ENCODE measurements around the gene VIL1. TPM values are rescaled to one million over a fixed set of nuclear protein-coding genes. Genes with fewer than 3 reads are reported as not detected.

Gene VIL1
- total and polyA plus RNA-seq, 9 donors = 0.05 to 1.3 (median 0.38) TPM; not detected in 6

DNA sequence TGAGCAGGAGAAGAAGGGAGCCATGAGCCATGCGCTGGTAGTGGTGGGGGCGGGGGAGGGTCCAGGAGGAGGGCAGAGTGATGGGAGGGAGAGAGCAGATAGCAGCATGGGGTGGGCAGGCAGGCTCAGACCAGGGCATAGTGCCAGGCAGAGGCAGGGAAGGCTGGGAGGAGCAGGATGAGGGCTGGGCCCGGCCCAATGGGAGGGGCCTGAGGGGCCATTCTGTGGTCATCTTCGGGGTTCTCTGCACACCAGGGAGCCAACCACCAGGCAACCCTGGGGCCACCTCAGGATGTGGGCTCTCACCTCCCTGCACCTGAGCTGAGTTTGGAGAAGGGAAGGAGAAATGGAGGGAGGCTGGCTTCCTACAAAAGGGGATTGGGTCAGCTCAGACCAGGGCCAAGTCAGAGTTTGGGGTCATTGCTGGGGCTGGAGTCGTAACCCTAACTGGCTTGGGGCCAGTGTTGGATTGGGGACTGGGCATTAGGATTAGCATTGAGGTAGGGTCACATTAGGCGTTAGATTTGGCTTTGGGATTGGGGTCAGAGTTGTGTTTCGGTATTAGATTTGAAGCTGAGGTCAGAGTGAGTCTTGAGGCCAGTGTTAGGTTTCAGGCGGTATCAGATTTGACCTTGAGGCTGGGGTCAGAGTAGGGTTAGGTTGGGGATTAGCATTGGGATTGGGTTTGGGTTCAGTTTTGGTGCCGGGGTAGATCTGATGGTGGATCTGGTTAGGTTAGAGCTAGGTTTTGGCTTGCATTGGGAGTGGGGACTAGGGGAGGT, 11.2 kb downstream of the VIL1 start:
- H3K27me3 ChIP-seq = no peaks in the 10 kb centered on the region
- 63 to 65% (median 63%) methylated on average over 9 of the region's 9 CpGs for WGBS, 3 donors
- peak in 2 of 5 donors; percentile 14 to 24 for DNase-seq
- no peaks in the 10 kb centered on the region for H3K36me3 ChIP-seq
- no peaks in the 10 kb centered on the region for H3K9me3 ChIP-seq
- H3K4me3 ChIP-seq = no peak overlapping the region
- H3K4me1 ChIP-seq (ENCODE audit: insufficient read depth) = no peaks in the 10 kb centered on the region
- no peak overlapping the region for H3K27ac ChIP-seq
- intact Hi-C loops (cut with DNase I) = no loop called here
- no peak for TF ChIP-seq EP300 (IDR thresholded peaks at IDR 0.05)
- TF ChIP-seq, protein P1, sequence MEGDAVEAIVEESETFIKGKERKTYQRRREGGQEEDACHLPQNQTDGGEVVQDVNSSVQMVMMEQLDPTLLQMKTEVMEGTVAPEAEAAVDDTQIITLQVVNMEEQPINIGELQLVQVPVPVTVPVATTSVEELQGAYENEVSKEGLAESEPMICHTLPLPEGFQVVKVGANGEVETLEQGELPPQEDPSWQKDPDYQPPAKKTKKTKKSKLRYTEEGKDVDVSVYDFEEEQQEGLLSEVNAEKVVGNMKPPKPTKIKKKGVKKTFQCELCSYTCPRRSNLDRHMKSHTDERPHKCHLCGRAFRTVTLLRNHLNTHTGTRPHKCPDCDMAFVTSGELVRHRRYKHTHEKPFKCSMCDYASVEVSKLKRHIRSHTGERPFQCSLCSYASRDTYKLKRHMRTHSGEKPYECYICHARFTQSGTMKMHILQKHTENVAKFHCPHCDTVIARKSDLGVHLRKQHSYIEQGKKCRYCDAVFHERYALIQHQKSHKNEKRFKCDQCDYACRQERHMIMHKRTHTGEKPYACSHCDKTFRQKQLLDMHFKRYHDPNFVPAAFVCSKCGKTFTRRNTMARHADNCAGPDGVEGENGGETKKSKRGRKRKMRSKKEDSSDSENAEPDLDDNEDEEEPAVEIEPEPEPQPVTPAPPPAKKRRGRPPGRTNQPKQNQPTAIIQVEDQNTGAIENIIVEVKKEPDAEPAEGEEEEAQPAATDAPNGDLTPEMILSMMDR (IDR thresholded peaks at IDR 0.05) = no peak
- no peak for TF ChIP-seq POLR2A (IDR thresholded peaks at IDR 0.05)

DNA sequence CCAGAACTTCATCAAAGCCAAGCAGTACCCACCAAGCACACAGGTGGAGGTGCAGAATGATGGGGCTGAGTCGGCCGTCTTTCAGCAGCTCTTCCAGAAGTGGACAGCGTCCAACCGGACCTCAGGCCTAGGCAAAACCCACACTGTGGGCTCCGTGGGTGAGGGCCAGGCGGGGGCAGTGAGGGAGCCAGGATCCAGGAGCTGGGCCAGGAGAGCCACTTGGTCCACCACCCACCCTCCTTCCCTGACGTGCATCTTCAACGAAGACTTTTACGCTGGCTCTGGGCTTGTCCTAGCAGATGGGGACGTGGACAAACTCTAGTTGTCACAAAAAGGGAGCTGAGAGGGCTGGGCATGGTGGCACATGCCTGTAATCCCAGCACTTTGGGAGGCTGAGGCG, 11.8 kb downstream of the VIL1 start:
- no peak for TF ChIP-seq POLR2A (IDR thresholded peaks at IDR 0.05)
- no peak for TF ChIP-seq EP300 (IDR thresholded peaks at IDR 0.05)
- TF ChIP-seq, protein P1 (IDR thresholded peaks at IDR 0.05) = no peak
- peak in 2 of 5 donors; percentile 9 to 18 for DNase-seq
- intact Hi-C loops (cut with DNase I) = no loop called here

DNA sequence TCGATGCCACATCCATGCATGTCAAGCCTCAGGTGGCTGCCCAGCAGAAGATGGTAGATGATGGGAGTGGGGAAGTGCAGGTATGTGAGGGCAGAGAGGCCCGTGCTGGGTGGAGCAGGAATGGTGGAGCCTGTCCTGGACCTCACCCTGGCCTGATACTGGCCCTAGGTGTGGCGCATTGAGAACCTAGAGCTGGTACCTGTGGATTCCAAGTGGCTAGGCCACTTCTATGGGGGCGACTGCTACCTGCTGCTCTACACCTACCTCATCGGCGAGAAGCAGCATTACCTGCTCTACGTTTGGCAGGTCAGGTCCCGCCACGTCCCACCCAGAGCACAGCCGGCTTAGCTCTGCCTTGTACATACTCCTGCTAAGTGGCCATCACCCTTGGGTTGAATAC, 13.0 kb downstream of the VIL1 start:
- TF ChIP-seq EP300 (IDR thresholded peaks at IDR 0.05) = no peak
- TF ChIP-seq, protein P1 (IDR thresholded peaks at IDR 0.05) = no peak
- H3K36me3 ChIP-seq = no peaks in the 10 kb centered on the region
- intact Hi-C loops (cut with DNase I) = no loop called here
- no peaks in the 10 kb centered on the region for H3K4me1 ChIP-seq (ENCODE audit: insufficient read depth)
- no peak overlapping the region for H3K4me3 ChIP-seq
- 89 to 91% (median 90%) methylated on average over 10 of the region's 10 CpGs for WGBS, 3 donors
- no peaks in the 10 kb centered on the region for H3K27me3 ChIP-seq
- H3K27ac ChIP-seq = no peak overlapping the region
- no peaks in the 10 kb centered on the region for H3K9me3 ChIP-seq
- peak in 1 of 5 donors; percentile 3 for DNase-seq

More for the DNA sequence above, 11.8 kb downstream of the VIL1 start:
- Histone ChIP-seq H3K4me3 (no peak overlapping the region), H3K27ac (no peak overlapping the region), H3K9me3 (no peaks in the 10 kb centered on the region), H3K36me3 (no peaks in the 10 kb centered on the region), H3K27me3 (no peaks in the 10 kb centered on the region), H3K4me1 (ENCODE audit: insufficient read depth) (no peaks in the 10 kb centered on the region)
- 88 to 92% (median 91%) methylated on average over 11 of the region's 11 CpGs for WGBS, 3 donors

DNA sequence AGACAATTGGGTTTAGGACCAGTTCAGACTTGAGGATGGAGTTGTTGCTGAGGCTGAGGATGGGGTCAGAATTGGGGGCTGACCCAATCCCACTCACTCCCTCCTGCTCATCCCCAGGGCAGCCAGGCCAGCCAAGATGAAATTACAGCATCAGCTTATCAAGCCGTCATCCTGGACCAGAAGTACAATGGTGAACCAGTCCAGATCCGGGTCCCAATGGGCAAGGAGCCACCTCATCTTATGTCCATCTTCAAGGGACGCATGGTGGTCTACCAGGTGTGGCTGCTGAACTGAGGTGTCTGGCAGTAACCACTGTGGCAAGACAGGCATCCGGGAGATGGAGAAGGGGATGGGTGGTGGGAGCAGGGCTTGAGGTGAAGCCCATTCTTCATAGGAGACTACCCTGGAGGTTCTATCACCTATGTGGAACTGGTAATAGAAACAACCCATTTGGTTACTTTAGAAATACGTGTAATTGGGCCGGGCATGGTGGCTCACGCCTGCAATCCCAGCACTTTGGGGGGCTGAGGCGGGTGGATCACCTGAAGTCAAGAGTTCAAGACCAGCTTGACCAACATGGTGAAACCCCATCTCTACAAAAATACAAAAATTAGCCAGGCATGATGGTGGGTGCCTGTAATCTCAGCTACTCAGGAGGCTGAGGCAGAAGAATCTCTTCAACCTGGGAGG, 13.9 kb downstream of the VIL1 start:
- intact Hi-C loops (cut with DNase I) = no loop called here
- Histone ChIP-seq H3K36me3 (no peaks in the 10 kb centered on the region), H3K9me3 (no peaks in the 10 kb centered on the region), H3K4me1 (ENCODE audit: insufficient read depth) (no peaks in the 10 kb centered on the region), H3K4me3 (no peak overlapping the region), H3K27ac (no peak overlapping the region), H3K27me3 (no peaks in the 10 kb centered on the region)
- WGBS, 3 donors = 91 to 96% (median 93%) methylated on average over 8 of the region's 8 CpGs
- peak in 1 of 5 donors; percentile 13 for DNase-seq
- TF ChIP-seq EP300 (IDR thresholded peaks at IDR 0.05) (no peak), POLR2A (IDR thresholded peaks at IDR 0.05) (no peak)
- TF ChIP-seq, protein P1 (IDR thresholded peaks at IDR 0.05) = no peak

Measured in ovary (tissue), 9 donors.